A673 (cell line): Measurements from ENCODE around the gene BRD9. TPM values are rescaled to one million over a fixed set of nuclear protein-coding genes. Genes with fewer than 3 reads are reported as not detected.
"Not testable (repeated sequence)": the region's sequence is repeated elsewhere in the genome, so short reads cannot be mapped to it uniquely, and the experiment has no call there.

ENCODE experiments used
- BruUV-seq: library from RNA; stranded (reverse); fragments of 400-500 nt; replicated peaks from 2 replicates; lab custom pipeline; 2021; lab: Mats Ljungman, UMichigan
- CTCF ChIA-PET: fragments of 300-600 bp; sonication (Branson Sonifier 250); formaldehyde crosslinking; loops from one replicate; lab custom pipeline; 2022; ENCODE audit warnings: antibody characterized with exemption; lab: Charles Lee
- POLR2A ChIA-PET: fragments of 300-600 bp; sonication (Branson Sonifier 250); formaldehyde crosslinking; loops from one replicate; lab custom pipeline; 2022; ENCODE audit warnings: antibody characterized with exemption; ENCODE audit not compliant: low non-redundant PET; lab: Charles Lee
- DNase-seq: peaks from one replicate; pipeline ENCODE4 v3.0.0-alpha.2; 2015; ENCODE audit warnings: low spot score
- H3K27ac ChIP-seq: fragments of 200-600 bp; sonication (generic); 2 replicates; pipeline ENCODE4 v1.5.1; 2016; ENCODE audit warnings: mixed run types, low read depth, mild to moderate bottlenecking, mixed read lengths, antibody characterized with exemption, low read length; ENCODE audit not compliant: poor library complexity, severe bottlenecking
- H3K27me3 ChIP-seq: fragments of 200-600 bp; sonication (generic); replicated peaks from 2 replicates; pipeline ENCODE4 v1.6.1; 2017; ENCODE audit warnings: mixed run types, low read depth, mild to moderate bottlenecking, mixed read lengths, antibody characterized with exemption, low read length; ENCODE audit not compliant: insufficient read depth, poor library complexity
- H3K36me3 ChIP-seq: fragments of 200-600 bp; sonication (generic); 2 replicates; pipeline ENCODE4 v1.6.1; 2016; ENCODE audit warnings: mixed run types, mild to moderate bottlenecking, mixed read lengths, antibody characterized with exemption, low read length; ENCODE audit not compliant: insufficient read depth, poor library complexity, severe bottlenecking
- H3K4me1 ChIP-seq: fragments of 200-600 bp; sonication (generic); 2 replicates; pipeline ENCODE4 v1.6.1; 2017; ENCODE audit warnings: mixed run types, mild to moderate bottlenecking, mixed read lengths, antibody characterized with exemption, low read length; ENCODE audit not compliant: insufficient read depth, poor library complexity, severe bottlenecking
- H3K4me3 ChIP-seq: fragments of 200-600 bp; sonication (generic); 2 replicates; pipeline ENCODE4 v1.5.1; 2016; ENCODE audit warnings: low read depth, mixed run types, mild to moderate bottlenecking, mixed read lengths, low read length; ENCODE audit not compliant: poor library complexity, severe bottlenecking
- H3K9me3 ChIP-seq: fragments of 200-600 bp; sonication (generic); 2 replicates; pipeline ENCODE4 v1.6.1; 2016; ENCODE audit warnings: mixed run types, low read depth, mild to moderate bottlenecking, mixed read lengths, antibody characterized with exemption, low read length; ENCODE audit not compliant: poor library complexity, severe bottlenecking
- CTCF ChIP-seq: fragments of 300-800, 200-600 bp; sonication (generic); conservative IDR thresholded peaks from 2 replicates; pipeline ENCODE4 v1.5.1; 2017; ENCODE audit warnings: low read depth, mild to moderate bottlenecking, antibody characterized with exemption, low read length, moderate library complexity, mixed read lengths
- EZH2 ChIP-seq: fragments of 200-600 bp; sonication (generic); IDR thresholded peaks from 2 replicates; pipeline ENCODE4 v1.6.1; 2017; ENCODE audit warnings: borderline replicate concordance, low read depth, mild to moderate bottlenecking, mixed read lengths, antibody characterized with exemption, low read length; ENCODE audit not compliant: poor library complexity, severe bottlenecking
- intact Hi-C: fragments of 100-400 bp; cut with micrococcal nuclease; formaldehyde crosslinking; loops from one replicate; pipeline ENCODE4 v1.10.0; 2022; ENCODE audit not compliant: unreplicated experiment
- total RNA-seq: library from RNA; stranded (reverse); gene quantifications from 2 replicates; pipeline ENCODE4 v1.2.3, GENCODE V29; 2021

BRD9 gene
- total RNA-seq, 1 experiment from 2014 or later, result 73.7 TPM

GRCh38 chr5:919356-920000, 26.9 kb upstream of the BRD9 start:
- Histone ChIP-seq H3K27ac (no peak overlapping the region), H3K27me3 (no peaks in the 10 kb centered on the region), H3K4me1 (no peaks in the 10 kb centered on the region), H3K36me3 (peaks cover 39% of the 10 kb centered on the region), H3K4me3 (no peak overlapping the region), H3K9me3 (no peaks in the 10 kb centered on the region)
- ChIA-PET POLR2A (no interaction called here), CTCF (interaction anchor here (0.6 kb wide), 1 partner anchor 255 kb away, joined by 18 read pairs; no protein-coding TSS in a partner anchor)
- intact Hi-C loops, result no loop called here
- no peak for DNase-seq
- no TSS peak for BruUV-seq
- no peak for TF ChIP-seq EZH2
- no peak for TF ChIP-seq CTCF

DNA sequence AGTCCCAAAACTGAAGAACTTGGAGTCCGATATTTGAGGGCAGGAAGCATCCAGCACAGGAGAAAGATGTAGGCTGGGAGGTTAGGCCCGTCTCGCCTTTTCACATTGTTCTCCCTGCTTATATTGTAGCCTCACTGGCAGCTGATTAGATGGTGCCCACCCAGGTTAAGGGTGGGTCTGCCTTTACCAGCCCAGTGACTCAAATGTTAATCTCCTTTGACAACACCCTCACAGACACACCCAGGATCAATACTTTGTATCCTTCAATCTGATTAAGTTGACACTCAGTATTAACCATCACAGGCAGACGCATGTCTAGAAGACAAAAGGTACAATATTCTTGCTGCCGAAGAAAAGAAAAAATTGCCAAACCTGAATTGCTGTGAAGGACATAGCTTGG, 26.1 kb upstream of the BRD9 start:
- H3K27me3 ChIP-seq, BruUV-seq, H3K4me3 ChIP-seq, H3K27ac ChIP-seq, CTCF ChIA-PET, H3K4me1 ChIP-seq, intact Hi-C loops, POLR2A ChIA-PET, DNase-seq, H3K9me3 ChIP-seq: not testable (repeated sequence)
- peaks cover 47% of the 10 kb centered on the region for H3K36me3 ChIP-seq

DNA sequence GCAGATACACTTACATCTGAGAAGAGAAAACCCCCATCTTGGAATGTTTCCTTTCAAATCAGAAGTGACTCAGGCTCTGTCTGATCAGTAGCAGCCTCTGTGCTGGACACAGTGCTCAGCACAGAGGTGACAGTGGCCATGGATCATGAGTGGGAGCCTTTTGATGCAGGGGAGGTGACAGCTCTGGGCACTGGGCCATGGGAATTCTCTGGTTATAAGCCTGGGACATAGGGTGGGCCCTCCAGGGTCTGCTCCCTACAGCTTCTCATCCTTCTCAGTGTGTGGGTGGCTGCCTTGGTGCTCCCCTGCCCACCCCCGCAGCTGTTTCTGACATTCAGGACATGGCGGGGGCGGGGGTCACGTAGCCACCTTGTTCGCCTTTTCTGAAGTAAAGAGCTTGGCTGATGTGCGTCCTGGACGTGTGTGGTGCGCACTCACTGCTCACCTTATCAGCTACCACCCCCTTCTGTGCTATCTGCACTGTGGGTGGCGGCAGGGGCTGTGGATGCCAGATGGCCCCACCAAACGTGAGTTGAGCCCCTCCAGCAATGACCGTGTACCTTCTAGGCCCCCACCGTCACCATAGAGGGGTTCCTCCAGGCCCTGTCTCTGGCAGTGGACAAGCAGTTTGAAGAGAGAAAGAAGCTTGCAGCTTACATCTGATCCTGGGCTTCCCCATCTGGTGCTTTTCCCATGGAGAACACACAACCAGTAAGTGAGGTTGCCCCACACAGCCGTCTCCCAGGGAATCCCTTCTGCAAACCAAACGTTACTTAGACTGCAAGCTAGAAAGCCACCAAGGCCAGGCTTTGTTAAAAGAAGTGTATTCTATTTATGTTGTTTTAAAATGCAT, 24.1 kb upstream of the BRD9 start:
- DNase-seq, result no peak
- Histone ChIP-seq H3K27me3 (no peaks in the 10 kb centered on the region), H3K36me3 (peaks cover 53% of the 10 kb centered on the region), H3K9me3 (no peaks in the 10 kb centered on the region), H3K4me3 (no peak overlapping the region), H3K4me1 (no peaks in the 10 kb centered on the region), H3K27ac (no peak overlapping the region)
- no TSS peak for BruUV-seq
- TF ChIP-seq EZH2 (no peak), CTCF (no peak)
- intact Hi-C loops, result no loop called here
- POLR2A ChIA-PET, result no interaction called here
- CTCF ChIA-PET, result interaction anchor here (0.6 kb wide), 1 partner anchor 330 kb away, joined by 3 read pairs; no protein-coding TSS in a partner anchor
